Stimulated activated CD8-positive, alpha-beta memory T cell treated with anti-CD3 and anti-CD28 coated beads, Interleukin-12 subunit alpha, Interleukin-12 subunit beta, amount 100 ng/mL, for 24 hours (primary cell): Measurements from ENCODE around the gene PITRM1.
"Not testable (repeated sequence)": the region's sequence is repeated elsewhere in the genome, so short reads cannot be mapped to it uniquely, and the experiment has no call there.

Experiments used
- DNase-seq: peaks from one replicate; pipeline ENCODE4 v3.0.0-alpha.2; 2020; ENCODE audit errors: extremely low read depth

The PITRM1 gene

GRCh38 chr10:3123571-3124411 lies 48.8 kb downstream of the PITRM1 start:
- DNase-seq, result no peak

- no peak for DNase-seq
These were observed 49.9 kb downstream of the PITRM1 start for GRCh38 chr10:3122486-3123205.

- no peak for DNase-seq
These were observed 50.5 kb downstream of the PITRM1 start for GRCh38 chr10:3122034-3122433.

GRCh38 chr10:3119796-3120459 lies 52.7 kb downstream of the PITRM1 start:
- DNase-seq, result no peak

- DNase-seq, result no peak
These were observed 53.9 kb downstream of the PITRM1 start for GRCh38 chr10:3118641-3119091.

- DNase-seq, result no peak
These were observed 55.1 kb downstream of the PITRM1 start for GRCh38 chr10:3117486-3117885.

- no peak for DNase-seq
These were observed 56.0 kb downstream of the PITRM1 start for GRCh38 chr10:3116508-3117100.

GRCh38 chr10:3115685-3116084 lies 56.9 kb downstream of the PITRM1 start:
- no peak for DNase-seq

GRCh38 chr10:3113343-3113720 lies 59.2 kb downstream of the PITRM1 start:
- no peak for DNase-seq

- DNase-seq, result no peak
These were observed 60.9 kb downstream of the PITRM1 start for GRCh38 chr10:3111621-3112163.

- DNase-seq, result no peak
These were observed 61.6 kb downstream of the PITRM1 start for GRCh38 chr10:3110782-3111620.

- DNase-seq, result no peak
These were observed 62.9 kb downstream of the PITRM1 start for GRCh38 chr10:3109633-3110032.

GRCh38 chr10:3109196-3109595 lies 63.4 kb downstream of the PITRM1 start:
- DNase-seq, result no peak

- DNase-seq, result no peak
These were observed 63.9 kb downstream of the PITRM1 start for GRCh38 chr10:3108575-3109105.

- no peak for DNase-seq
These were observed 64.5 kb downstream of the PITRM1 start for GRCh38 chr10:3108033-3108432.

GRCh38 chr10:3107426-3107961 lies 65.1 kb downstream of the PITRM1 start:
- DNase-seq, result no peak

GRCh38 chr10:3106928-3107425 lies 65.6 kb downstream of the PITRM1 start:
- no peak for DNase-seq

GRCh38 chr10:3106328-3106727 lies 66.3 kb downstream of the PITRM1 start:
- not testable (repeated sequence) for DNase-seq

GRCh38 chr10:3105905-3106304 lies 66.7 kb downstream of the PITRM1 start:
- no peak for DNase-seq

- DNase-seq, result no peak
These were observed 67.4 kb downstream of the PITRM1 start for GRCh38 chr10:3105166-3105565.
